NOMO-1 (cell line): ENCODE measurements around the gene COL15A1.
A peak's percentile ranks its signal among the peaks of the same experiment; 100 is the strongest.

ENCODE experiments used
- DNase-seq, 2 experiments: peaks; one replicate each; lab custom pipeline; 2025; ENCODE audit not compliant: unreplicated experiment in 2 of 2; lab: John Stamatoyannopoulos, UW

Gene COL15A1

GRCh38 chr9:99103054-99103895 lies 159.6 kb downstream of the COL15A1 start:
- DNase-seq = no peak

DNA sequence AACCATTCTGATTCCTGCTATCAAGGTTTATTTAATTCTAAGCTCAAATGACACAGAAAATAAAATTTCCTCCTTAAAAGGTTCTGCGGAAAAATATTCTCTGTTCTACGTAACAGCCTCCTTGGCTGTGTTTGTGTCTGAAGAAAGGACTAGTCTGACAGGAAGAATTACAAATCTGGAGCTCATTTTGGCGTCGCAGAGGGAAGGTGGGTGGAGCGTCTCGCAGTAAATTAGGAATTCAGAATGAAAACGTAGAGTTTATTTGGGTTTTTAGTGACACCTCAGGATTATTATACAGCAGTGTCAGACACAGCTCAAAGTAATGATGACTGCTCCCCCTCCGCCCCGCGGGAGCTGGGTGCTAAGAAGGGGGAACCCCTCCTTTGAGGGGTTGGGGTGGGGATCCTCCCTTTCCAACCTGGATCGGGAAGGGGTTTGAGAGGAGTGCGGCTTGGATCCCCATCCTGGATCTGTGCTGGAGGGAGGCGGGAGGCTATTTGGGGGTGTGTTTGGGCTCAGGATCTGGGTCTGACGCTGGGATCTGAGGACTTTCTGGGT lies 160.3 kb downstream of the COL15A1 start:
- no peak for DNase-seq

DNA sequence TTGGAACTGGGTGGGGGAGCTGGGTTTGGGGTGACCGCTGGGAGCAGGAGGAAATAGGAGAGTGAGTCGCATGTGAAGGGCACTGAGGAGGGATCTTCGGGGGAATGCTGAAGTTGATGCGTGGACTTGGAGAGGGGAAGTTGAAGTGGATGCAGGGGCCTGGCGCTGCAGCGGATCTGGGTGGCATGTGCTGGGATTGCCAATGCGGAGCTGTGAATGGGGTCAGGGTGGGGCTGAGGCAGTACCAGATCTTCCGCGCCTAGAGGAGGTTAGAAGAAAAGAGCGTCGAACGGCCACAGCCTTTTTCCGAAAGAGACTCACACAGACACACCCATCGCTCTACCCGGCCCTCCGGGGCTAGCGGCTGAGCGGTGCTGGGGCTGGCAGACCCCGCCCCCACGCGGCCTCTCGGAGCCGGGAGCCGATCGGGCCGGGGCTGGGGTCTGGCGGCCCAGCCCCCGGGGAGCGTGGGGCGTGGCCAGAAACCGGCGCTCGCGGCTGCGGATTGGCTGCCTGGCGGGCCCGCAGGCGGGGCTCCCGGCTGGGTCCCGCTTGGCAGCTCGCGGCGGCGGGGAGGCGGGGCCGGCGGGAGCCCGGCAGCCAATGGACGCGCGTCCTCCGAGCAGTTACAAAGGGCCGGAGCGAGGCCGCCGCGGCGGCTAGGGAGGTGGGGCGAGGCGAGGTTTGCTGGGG lies 160.9 kb downstream of the COL15A1 start, which contains the start of gene TGFBR1:
Gene TGFBR1 (plus strand): TSS at position 655 of the 693 bp plus-strand sequence. CDS start 93 bp downstream, outside the sequence.
- DNase-seq = peak; percentile 93 to 97

- peak; percentile 24 to 37 for DNase-seq
These were observed 161.7 kb downstream of the COL15A1 start for GRCh38 chr9:99105152-99106043.

DNA sequence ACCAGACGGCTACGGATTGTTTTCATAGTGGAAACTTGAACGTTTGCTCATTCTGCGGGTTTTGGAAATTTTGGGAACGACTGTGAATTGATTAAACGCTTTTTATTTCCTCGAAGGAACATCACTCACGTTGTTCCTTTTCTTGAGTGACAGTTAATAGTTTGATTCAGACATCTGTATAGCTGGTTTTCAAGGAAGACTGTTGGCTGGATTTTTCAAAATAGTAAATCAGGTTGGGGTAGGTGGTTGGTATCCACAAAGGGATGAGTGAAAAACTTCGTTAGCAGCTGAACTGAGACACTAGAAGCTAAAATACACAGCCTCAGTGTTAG lies 162.3 kb downstream of the COL15A1 start:
- no peak for DNase-seq

DNA sequence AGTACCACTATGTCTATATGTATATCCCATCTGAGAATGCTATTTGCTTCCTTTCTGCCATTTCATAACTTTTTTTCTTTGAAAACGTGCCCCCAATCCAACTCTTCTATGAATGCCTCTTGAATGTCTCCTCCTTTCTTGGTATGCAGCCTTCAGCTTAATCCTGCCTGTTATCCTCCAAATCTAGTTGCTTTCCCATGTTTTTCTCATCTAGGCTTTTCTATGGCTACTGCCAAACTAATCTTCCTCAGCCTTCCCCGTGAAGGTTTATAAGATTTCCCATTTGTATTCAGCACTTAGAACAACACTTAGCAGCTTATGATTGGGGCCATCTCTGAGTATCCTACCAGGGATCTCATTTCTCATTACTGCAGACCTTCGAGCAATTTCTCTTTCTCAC lies 163.7 kb downstream of the COL15A1 start:
- DNase-seq = no peak

DNA sequence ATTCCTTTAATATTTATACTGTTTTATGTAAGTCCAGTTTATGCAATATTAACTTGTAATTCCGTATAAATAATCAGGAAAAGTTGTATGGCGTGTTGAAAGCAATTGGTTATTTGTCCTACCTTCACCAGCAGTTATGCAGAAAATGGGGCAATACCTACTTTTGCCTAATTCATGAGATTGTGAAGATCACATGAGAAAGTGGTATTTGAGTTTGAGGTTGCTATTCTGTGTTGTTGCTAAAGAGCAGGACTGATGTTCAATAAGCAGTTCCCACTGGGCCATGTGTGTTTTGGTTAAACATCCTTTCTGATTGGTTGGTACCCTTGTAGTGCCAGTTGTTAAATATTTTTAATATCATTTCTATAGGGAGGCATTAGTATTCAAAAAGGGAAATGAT lies 164.4 kb downstream of the COL15A1 start:
- no peak for DNase-seq

DNA sequence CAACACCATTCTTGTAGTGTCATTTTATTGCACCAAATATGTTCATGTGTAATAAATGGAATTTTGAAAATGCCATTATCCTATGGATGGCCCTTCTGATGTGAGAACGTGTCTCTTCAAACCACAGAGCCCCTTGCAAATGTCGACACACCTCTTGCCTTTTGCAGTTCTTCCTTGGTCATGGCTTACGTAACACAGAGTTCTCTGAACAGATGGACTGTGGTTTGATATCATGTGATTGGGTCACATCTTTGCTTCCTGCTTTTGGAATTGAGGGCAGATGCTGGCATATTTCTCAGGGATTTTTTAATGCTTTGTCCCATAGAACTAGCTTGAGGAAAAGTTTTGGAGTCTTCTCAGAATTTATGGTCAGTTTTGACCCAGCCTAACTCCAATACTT lies 165.8 kb downstream of the COL15A1 start:
- DNase-seq = peak; percentile 86 to 96

DNA sequence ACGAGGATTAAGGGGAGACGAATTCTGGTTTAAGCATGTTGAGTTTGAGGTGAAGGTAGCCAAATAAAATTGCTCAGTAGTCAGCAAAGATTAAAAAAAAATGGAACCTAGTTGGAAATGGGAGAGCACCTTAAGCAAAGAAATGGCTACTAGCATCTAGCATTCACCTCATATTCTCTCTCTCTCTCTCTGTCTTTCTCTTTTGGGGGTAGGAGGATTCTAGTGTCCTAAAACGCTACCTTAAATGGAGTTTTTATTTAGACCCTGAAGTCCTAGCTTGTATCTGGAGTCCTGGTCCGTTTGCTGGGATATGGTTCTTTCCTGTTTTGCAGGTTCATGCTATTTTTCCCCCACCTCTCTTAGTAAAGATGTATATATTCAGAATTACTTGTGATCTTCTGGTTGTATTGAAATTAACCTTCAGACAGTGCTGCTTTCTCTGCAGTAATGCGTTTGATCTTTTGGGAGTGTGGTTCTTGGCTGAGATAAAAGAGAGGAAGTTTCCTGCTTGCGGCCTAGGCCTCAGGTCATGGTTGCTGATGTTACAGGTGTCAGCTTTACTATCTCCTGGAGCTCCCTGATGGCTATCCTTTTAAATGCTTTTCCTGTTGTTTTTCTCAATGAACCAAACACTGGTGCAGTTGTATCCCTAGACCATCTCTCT lies 169.2 kb downstream of the COL15A1 start:
- DNase-seq = no peak

- DNase-seq = no peak
These were observed 169.8 kb downstream of the COL15A1 start for GRCh38 chr9:99113414-99114048.

GRCh38 chr9:99114049-99114440 lies 170.3 kb downstream of the COL15A1 start:
- DNase-seq = no peak

GRCh38 chr9:99114846-99115500 lies 171.3 kb downstream of the COL15A1 start:
- DNase-seq = no peak

GRCh38 chr9:99116003-99116411 lies 172.3 kb downstream of the COL15A1 start:
- no peak for DNase-seq

DNA sequence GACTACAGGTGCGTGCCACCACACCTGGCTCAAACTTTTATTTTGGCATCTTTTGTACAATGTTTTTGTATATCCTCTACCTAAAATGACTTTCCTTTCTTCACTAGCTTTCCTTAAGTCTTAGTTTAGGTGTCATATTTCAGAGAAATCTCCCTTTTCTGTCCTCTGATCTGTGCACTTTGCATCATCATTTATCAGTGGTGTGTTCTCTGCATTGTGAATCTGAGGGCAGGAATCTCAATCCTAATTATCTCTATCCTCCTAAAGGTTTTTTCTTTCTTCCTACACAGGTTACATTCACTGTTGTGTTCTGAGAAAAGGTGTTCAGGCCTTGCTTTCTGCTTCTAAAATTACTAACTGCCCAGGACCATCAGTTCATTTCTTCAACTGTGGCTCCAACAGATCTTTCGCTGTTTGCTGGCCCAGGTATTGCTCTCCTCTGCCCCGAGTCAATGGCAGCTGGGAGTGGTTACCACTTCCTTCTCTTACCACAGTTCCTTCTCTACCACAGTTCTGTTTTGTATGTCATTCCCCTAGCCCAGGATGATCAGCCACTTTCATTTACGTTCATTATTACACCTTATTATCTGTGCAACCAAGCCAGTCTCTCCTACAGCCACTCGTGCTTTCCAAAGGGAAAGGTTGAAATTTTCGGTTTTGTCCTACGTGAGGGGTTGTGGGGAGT lies 175.2 kb downstream of the COL15A1 start:
- peak; percentile 34 to 87 for DNase-seq

DNA sequence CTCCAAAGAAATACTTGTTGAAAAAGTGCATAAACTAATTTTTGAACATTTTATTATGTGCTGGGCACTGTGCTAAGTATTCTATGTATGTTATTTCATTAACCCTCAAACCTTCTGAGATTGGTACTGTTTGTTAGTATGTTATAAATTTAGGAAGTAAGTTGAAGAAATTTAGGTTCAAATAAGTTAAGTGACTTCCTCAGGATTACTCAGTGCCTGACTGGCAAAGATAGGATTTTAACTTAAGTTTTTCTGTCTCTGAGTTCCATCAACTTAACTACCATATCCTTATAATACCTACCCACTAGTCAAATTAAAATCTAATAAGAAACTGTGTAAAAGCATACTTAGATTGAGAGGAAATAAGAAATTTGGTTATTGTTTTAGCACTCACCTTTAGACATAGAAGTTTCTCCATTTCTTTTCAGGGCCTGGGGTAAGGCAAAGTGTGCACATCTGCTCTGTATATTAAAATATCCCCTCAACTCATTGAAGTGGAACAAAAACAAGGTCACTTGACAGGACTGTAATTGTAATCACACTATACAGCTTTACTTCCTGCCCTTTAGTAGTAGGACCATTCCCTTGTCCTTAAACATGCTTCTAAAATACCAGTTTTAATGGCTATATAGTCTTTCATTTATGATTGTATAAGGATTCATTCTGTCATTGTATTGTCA lies 176.4 kb downstream of the COL15A1 start:
- DNase-seq = no peak
